GM12892 (cell line): ENCODE data around the gene KIF23.

Experiments
- POLR2A ChIP-seq: IDR thresholded peaks from 2 replicates; pipeline ENCODE4 v1.6.1; 2011; ENCODE audit warnings: low read depth, low read length, control low read depth
- TAF1 ChIP-seq: IDR thresholded peaks from 2 replicates; pipeline ENCODE4 v1.6.1; 2011; ENCODE audit warnings: low read depth, mild to moderate bottlenecking, control low read depth, low read length, borderline replicate concordance

DNA sequence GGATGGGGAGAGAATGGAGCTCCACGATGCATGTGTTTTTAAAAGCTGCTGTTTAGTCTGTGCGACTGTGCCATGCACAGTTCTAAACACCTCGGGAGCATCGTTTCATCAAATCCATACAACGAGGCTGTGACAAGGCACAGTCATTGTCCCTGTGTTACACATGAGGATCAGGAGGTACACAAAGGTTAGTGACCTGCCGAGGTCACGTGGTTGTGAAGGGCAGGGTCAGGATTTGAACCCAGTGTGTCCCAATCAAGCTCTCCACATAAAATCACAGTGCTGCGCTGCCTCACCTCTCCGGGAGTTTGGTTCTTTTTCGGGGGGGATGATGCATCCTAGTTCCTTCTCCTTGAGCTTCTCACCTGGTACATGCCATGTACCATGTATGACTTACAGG, 18.7 kb upstream of the KIF23 start:
- no peak for TF ChIP-seq TAF1
- no peak for TF ChIP-seq POLR2A
